NCI-H446 (cell line): Measurements from ENCODE around the gene UQCR10.
"Not testable (repeated sequence)": the region's sequence is repeated elsewhere in the genome, so short reads cannot be mapped to it uniquely, and the experiment has no call there.

Experiments used
- DNase-seq, 2 experiments: peaks; one replicate each; lab custom pipeline; 2025; lab: John Stamatoyannopoulos, UW

The UQCR10 gene

DNA sequence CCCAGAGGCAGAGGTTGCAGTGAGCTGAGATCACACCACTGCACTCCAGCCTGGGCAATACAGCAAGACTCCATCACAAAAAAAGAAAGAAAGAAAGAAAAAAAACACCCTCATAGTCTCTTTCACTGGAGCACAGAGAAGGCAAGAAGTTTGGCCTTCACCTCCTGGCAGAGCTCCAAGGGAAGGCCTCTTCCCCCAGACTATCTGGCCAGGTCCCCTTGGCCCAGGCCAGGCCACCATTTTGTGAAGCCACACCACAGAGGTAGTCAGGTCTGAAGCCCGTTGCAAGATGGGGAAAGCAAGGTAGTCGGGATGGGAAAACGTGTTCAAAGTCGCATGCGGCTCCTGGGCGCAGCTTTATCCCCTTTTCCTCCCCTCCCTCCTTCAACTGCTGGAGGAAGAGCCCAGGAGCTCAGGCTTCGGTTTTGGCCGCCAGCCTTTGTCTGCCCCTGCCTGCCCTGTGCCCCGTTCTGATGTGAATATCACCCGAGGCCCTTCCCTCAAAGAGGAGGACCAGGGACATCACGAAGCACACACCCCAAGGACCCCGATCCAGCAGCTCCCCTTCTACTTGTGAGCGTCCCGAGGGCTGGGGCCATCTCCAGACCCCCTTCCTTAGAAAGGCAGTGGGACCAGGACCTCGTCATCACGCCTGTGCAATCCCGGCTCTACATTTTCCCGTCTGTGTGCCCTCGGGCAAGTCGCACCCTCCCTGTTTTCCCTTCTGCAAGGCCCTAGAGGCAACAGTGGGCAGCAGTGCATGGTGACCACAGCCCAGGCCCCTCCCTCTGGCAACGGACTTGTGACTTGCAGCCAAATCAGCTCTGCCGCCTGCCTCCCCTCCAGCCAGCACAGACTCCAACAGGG, 29.7 kb upstream of the UQCR10 start:
- peak; percentile 19 to 57 for DNase-seq

GRCh38 chr22:29738118-29738815, 28.9 kb upstream of the UQCR10 start:
- DNase-seq, result no peak

GRCh38 chr22:29739346-29739875, 27.8 kb upstream of the UQCR10 start:
- no peak for DNase-seq

DNA sequence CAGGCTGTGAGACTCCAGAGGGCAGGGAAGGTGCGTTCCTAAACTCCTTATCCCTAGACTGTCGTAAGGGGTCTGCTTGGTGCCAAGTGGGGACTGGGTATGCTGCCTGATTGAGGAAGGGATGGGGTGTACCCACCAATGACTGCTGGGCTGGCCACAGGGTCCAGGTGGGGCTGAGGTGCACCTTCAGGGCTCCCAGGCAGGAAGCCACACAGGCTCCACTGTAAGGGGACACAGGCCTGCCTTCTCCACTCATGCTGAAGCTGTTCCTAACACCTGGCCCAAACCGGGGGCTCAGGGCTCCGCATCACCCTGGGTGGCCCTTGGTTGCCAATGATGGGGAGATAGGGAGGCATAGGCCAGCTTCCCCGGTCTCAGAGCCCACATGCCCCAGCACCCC, 27.0 kb upstream of the UQCR10 start:
- DNase-seq, result no peak

GRCh38 chr22:29741926-29742325, 25.2 kb upstream of the UQCR10 start:
- no peak for DNase-seq

DNA sequence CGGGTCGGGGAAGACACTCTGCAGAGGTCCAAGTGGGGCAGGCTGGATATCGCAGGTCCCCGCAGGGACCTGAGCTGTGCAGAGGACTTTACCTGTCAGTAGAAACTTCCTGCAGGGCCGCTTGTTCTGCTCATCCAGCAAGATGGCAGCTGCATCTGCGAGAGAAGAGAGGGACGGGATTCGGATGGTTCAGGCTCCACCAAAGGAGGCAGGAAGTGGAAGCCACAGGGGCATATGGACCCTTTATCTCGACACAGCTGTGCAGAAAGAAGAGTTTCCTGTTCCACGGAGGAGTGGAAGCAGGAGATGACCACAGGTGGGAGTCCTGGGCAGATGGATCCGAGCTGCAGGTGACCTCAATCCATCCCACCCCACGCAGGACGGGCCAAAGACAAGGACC, 24.8 kb upstream of the UQCR10 start:
- DNase-seq, result no peak

DNA sequence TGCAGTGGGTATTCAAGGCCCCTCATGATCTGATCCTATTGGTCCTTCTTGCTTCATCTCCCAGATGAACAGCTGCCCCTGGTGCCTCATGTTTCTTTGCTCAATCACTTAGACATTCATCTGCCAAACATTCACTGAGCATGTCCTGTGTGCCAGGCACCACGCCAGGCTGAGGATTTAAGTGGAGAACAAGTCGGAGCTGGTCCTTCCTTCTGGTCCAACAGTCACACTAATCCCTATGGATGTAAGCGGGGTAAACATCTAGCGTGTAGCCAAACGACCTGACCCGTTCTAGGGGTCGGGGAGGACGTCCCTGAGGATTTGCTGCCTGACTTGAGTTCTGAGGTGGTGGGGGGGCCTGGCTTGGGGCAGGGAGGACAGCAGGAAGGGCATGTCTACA, 22.3 kb upstream of the UQCR10 start:
- DNase-seq, result peak; percentile 98 to 99

DNA sequence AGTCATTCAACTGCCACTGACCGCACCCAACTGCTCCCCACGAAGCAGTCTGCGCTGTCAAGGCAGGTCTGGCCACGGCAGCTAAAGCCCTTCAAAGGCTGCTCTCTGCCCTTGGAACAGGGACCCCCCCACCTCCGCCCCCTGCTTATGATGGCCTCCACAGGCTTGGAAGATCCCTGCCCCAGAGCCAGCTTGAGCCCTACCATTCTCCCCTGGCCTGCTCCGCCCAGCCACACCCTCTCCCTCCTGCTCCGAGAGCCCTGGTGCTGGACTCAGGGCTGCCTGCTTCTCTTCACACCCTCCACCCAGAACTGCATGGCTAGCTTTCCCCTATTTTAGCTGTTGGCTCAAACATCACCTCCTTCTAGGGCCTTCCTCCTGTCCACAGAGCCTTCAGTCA, 19.3 kb upstream of the UQCR10 start:
- DNase-seq, result no peak

DNA sequence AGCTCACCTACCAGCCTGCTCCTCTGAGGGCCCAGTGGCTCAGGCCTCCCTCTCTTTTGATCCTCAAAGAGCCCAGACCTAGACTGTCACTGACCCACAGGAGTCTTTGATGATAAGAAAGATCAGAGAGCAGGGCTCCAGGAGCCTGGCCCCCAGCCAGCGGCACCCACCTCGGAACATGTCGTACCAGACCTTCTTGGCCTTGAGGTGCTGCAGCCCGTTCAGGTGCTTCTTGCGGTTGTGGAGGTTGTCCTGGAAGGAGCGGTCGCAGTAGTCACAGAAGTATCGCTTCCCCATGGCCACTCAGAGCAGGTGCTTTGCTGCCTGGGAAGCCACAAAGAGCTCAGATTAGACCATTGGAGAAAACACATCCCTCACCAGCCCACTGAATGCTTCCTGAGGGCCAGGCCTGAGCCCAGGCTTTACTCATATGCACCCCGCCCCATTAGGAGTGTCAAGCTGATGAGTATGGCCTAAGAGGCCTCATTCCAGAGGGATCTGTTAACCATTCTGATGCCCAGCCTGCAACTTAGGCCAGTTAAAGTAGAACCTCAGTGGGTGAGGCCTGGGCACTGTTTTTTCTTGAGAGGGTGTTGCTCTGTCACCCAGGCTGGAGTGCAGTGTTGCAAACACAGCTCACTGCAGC, 18.8 kb upstream of the UQCR10 start:
- DNase-seq, result no peak

- DNase-seq, result no peak
These were observed 17.1 kb upstream of the UQCR10 start for GRCh38 chr22:29750029-29750428.

- DNase-seq, result peak in 1 of 2 experiments; percentile 34
These were observed 16.3 kb upstream of the UQCR10 start for GRCh38 chr22:29750559-29751538.

- DNase-seq, result no peak
These were observed 15.5 kb upstream of the UQCR10 start for GRCh38 chr22:29751669-29752068.

DNA sequence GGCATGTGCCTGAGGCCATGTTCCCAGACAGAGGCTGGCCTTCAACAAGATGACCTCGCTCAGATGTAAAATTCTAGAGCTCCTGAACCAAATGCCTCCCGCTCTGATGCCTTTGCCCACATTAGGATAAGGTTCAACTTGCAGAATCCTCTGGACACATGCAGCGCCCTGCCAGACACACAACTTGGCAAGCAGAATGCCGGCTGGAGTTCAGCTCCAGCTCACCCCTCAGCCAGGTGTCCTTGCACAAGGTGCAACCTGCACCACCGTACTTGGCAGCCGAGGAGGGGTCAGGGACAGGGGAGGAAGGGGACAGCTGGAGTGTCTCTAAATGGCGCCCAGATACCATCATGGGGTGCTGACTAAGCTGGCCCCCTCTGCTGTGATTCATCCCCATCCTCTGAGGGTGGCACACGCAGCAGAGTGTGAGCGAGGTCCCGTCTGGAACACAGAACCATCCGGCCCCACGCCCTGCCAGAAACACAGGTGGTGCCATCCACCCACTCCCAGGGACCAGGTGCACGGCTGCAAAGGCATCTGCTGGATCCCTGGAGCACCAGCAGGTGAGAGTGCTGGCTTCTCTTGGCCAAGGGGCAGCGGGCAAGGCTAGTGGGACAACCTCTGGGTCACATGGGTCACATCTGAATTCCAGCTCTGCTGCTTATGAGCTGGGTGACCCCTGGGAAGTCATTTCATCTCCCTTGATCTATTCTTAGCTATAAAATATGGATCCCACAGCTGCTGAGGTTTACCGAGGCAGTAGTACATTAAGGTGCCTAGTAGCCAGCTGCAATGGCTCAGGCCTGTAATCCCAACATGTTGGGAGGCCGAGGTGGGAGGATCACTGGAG, 13.1 kb upstream of the UQCR10 start:
- no peak for DNase-seq

DNA sequence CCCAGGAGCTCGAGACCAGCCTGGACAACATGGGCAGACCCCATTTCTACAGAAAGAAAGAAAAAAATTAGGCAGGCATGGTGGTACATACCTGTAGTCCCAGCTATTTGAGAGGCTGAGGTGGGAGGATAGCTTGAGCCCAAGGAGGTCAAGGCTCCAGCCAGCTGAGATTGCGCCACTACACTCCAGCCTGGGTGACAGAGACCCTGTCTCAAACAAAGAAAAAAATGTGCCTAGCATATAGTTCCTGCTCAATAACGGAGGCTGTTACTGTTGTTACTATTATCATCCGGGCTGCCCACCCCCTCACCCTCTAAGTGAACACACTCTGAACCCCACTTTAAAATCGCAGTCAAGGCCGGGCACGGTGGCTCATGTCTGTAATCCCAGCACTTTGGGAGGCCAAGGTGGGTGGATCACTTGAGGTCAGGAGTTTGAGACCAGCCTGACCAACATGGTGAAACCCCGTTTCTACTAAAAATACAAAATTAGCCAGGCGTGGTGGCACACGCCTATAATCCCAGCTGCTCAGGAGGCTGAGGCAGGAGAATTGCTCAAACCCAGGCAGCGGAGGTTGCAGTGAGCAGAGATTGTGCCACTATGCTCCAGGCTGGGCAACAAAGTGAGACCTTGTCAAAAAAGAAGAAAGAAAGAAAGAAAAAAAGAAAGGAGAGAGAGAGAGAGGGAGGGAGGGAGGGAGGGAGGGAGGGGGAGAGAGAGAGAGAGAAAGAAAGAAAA, 12.3 kb upstream of the UQCR10 start:
- not testable (repeated sequence) for DNase-seq

GRCh38 chr22:29755889-29756288, 11.3 kb upstream of the UQCR10 start:
- no peak for DNase-seq

DNA sequence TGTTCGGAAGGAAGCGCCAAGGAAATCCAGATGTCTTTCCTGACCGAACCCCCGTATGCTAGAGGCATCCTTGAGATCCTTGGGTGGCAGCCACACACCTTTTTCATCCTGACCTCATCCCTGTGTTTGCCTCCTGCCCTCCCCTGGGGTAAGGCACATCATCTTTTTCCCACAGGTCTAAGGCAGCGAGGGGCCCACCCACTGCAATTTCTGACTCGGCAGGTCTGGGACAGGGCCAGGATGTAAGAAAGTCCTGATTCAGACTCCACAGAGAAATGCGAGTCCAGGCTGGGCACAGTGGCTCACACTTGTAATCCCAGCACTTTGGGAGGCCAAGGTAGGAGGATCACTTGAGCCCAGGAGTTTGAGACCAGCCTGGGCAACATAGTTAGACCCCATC, 10.8 kb upstream of the UQCR10 start:
- DNase-seq, result no peak

DNA sequence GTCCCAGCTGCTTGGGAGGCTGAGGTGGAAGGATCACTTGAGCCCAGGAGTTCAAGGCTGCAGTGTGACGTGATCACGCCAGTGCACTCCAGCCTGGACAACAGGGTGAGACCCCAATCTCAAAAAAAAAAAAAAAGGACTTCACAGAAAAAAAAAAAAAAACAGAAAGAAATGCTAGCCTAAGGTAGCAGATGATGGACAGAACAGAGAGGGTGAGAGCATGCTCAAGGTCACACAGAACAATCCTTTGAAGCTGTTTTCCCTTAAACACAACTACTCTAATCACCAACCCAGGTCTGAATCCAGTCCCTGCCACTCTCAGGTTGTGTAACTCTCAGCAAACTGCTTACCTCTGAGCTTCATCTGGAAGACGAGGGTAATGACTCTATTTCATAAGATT, 10.1 kb upstream of the UQCR10 start:
- no peak for DNase-seq

GRCh38 chr22:29758068-29758622, 9.0 kb upstream of the UQCR10 start:
- peak in 1 of 2 experiments; percentile 48 for DNase-seq

- DNase-seq, result no peak
These were observed 8.2 kb upstream of the UQCR10 start for GRCh38 chr22:29758959-29759358.
